ENCODE measurements around the gene TRIM36.

- no peak for TF ChIP-seq CTCF (IDR thresholded peaks at IDR 0.05; ENCODE audit: low read depth, low read length)
- no peak for TF ChIP-seq EZH2phosphoT487 (IDR thresholded peaks at IDR 0.05; ENCODE audit: low read depth)
Measured at GRCh38 chr5:115189866-115190265, 20.2 kb upstream of the TRIM36 start.

Measured in OCI-LY3 (cell line).